ENCODE measurements around the gene IL22. TPM values are rescaled to one million over a fixed set of nuclear protein-coding genes. Genes with fewer than 3 reads are reported as not detected.

IL22 gene
- total and polyA plus RNA-seq, 9 of the 15 experiments (the other 6 are each of a cell fraction or from before 2014, with no cell fraction given), result not detected

GRCh38 chr12:68227356-68227755 is 26.0 kb downstream of the IL22 start:
- ATAC-seq, result no peak
- ChIA-PET POLR2A (no interaction called here), CTCF (ENCODE audit: low intra/inter-chr PET ratio) (interaction anchor here (0.8 kb wide), 1 partner anchor 90 kb away, joined by 4 read pairs; no protein-coding TSS in a partner anchor)
- Histone ChIP-seq H3K9ac (ENCODE audit: insufficient read depth in 1 of 2, low read depth in 2 of 2, low read length in 2 of 2) (no peak overlapping the region), H4K20me1 (replicated peaks; ENCODE audit: control insufficient read depth, insufficient read depth, low read length) (no peaks in the 10 kb centered on the region), H3K27ac (ENCODE audit: extremely low read depth, low read depth, low read length) (no peak overlapping the region), H3K79me2 (ENCODE audit: control insufficient read depth, insufficient read depth, low read length) (no peaks in the 10 kb centered on the region), H3K9me3 (replicated peaks; ENCODE audit: control insufficient read depth, insufficient read depth, low read depth, low read length) (no peaks in the 10 kb centered on the region), H3K9me1 (ENCODE audit: control insufficient read depth, insufficient read depth, low read length) (no peaks in the 10 kb centered on the region), H3K4me3 (no peak overlapping the region), H3K4me1 (replicated peaks in 1 of 2; ENCODE audit: control insufficient read depth in 2 of 2, insufficient read depth in 2 of 2, low read length in 2 of 2) (no peaks in the 10 kb centered on the region; a peak in 1 of 5 replicates), H3K27me3 (ENCODE audit: control insufficient read depth in 2 of 2, insufficient read depth in 2 of 2, low read length in 2 of 2) (peaks cover 3 to 7% of the 10 kb centered on the region in 2 experiments; a peak in 2 of 5 replicates), H3K36me3 (ENCODE audit: control insufficient read depth, insufficient read depth, low read length) (no peaks in the 10 kb centered on the region), H2AFZ (ENCODE audit: low read depth, low read length) (no peak overlapping the region), H3K4me2 (ENCODE audit: insufficient read depth, low read length) (no peak overlapping the region)
- no TSS peak for BruUV-seq (replicated peaks)
- 27% methylated on average over 3 of the region's 3 CpGs for whole genome bisulfite sequencing (ENCODE audit: insufficient coverage, low coverage, missing lambda C conversion rate)
- in situ Hi-C loops (cut with MboI) (loop anchor here (5.0 kb wide), 1 partner anchor 85 kb away; no protein-coding TSS in a partner anchor), intact Hi-C loops (cut with micrococcal nuclease) (no loop called here)
- FAIRE-seq, result no peak
- no peak for DNase-seq (ENCODE audit: extremely low read depth in 1 of 4, low spot score in 3 of 4)
- no peak for TF ChIP-seq MXD1 (CRISPR knock-in tag; IDR thresholded peaks at IDR 0.05; ENCODE audit: borderline replicate concordance, poor library complexity, severe bottlenecking)
- no peak for TF ChIP-seq PURB (CRISPR knock-in tag; IDR thresholded peaks at IDR 0.05; ENCODE audit: low read depth)
- no peak for TF ChIP-seq RFX1 (IDR thresholded peaks at IDR 0.05)
- no peak for TF ChIP-seq ARID1B (IDR thresholded peaks at IDR 0.05)
- no peak for TF ChIP-seq ZNF121 (CRISPR knock-in tag; conservative IDR thresholded peaks at IDR 0.05)
- no peak for TF ChIP-seq HCFC1 (IDR thresholded peaks at IDR 0.05; ENCODE audit: low read depth, low read length)
- no peak for TF ChIP-seq CHD2 (IDR thresholded peaks at IDR 0.05; ENCODE audit: low read depth, low read length)
- TF ChIP-seq EP400 (IDR thresholded peaks at IDR 0.05), result no peak
- TF ChIP-seq, protein P1, sequence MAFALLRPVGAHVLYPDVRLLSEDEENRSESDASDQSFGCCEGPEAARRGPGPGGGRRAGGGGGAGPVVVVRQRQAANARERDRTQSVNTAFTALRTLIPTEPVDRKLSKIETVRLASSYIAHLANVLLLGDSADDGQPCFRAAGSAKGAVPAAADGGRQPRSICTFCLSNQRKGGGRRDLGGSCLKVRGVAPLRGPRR (CRISPR knock-in tag; IDR thresholded peaks at IDR 0.05), result no peak
- no peak for TF ChIP-seq ZMIZ1 (IDR thresholded peaks at IDR 0.05; ENCODE audit: low read depth in 2 of 2, low read length in 2 of 2)
- no peak for TF ChIP-seq MEIS2 (IDR thresholded peaks at IDR 0.05; ENCODE audit: partially characterized antibody)
- TF ChIP-seq NCOA4 (IDR thresholded peaks at IDR 0.05; ENCODE audit: partially characterized antibody), result no peak
- TF ChIP-seq CXXC5 (CRISPR knock-in tag; IDR thresholded peaks at IDR 0.05), result no peak
- TF ChIP-seq U2AF1 (optimal IDR thresholded peaks at IDR 0.05; ENCODE audit: low read depth, low read length), result no peak
- no peak for TF ChIP-seq RBM25 (IDR thresholded peaks at IDR 0.05; ENCODE audit: low read depth, low read length, severe bottlenecking)
- TF ChIP-seq, protein P2, sequence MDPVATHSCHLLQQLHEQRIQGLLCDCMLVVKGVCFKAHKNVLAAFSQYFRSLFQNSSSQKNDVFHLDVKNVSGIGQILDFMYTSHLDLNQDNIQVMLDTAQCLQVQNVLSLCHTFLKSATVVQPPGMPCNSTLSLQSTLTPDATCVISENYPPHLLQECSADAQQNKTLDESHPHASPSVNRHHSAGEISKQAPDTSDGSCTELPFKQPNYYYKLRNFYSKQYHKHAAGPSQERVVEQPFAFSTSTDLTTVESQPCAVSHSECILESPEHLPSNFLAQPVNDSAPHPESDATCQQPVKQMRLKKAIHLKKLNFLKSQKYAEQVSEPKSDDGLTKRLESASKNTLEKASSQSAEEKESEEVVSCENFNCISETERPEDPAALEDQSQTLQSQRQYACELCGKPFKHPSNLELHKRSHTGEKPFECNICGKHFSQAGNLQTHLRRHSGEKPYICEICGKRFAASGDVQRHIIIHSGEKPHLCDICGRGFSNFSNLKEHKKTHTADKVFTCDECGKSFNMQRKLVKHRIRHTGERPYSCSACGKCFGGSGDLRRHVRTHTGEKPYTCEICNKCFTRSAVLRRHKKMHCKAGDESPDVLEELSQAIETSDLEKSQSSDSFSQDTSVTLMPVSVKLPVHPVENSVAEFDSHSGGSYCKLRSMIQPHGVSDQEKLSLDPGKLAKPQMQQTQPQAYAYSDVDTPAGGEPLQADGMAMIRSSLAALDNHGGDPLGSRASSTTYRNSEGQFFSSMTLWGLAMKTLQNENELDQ (CRISPR knock-in tag; IDR thresholded peaks at IDR 0.05; ENCODE audit: borderline replicate concordance), result no peak
